Effector CD8-positive, alpha-beta T cell (primary cell): ENCODE results near the gene USP7.
"Not testable (repeated sequence)": the region's sequence is repeated elsewhere in the genome, so short reads cannot be mapped to it uniquely, and the experiment has no call there.

Source experiments
- DNase-seq: peaks from one replicate; lab custom pipeline; 2025; lab: John Stamatoyannopoulos, UW

The USP7 gene

GRCh38 chr16:8878523-8878911 lies 85.2 kb downstream of the USP7 start:
- no peak for DNase-seq

GRCh38 chr16:8877894-8878522 lies 85.7 kb downstream of the USP7 start:
- DNase-seq = no peak

- not testable (repeated sequence) for DNase-seq
These were observed 88.4 kb downstream of the USP7 start for GRCh38 chr16:8875317-8875716.

GRCh38 chr16:8874388-8874787 lies 89.3 kb downstream of the USP7 start:
- no peak for DNase-seq

GRCh38 chr16:8873866-8874195 lies 89.9 kb downstream of the USP7 start:
- not testable (repeated sequence) for DNase-seq

GRCh38 chr16:8872967-8873865 lies 90.5 kb downstream of the USP7 start:
- no peak for DNase-seq

GRCh38 chr16:8872071-8872470 lies 91.6 kb downstream of the USP7 start:
- DNase-seq = no peak

- DNase-seq = not testable (repeated sequence)
These were observed 93.8 kb downstream of the USP7 start for GRCh38 chr16:8869988-8870241.

GRCh38 chr16:8869212-8869987 lies 94.3 kb downstream of the USP7 start:
- DNase-seq = no peak

GRCh38 chr16:8868416-8869211 lies 95.1 kb downstream of the USP7 start, which contains the start of gene CARHSP1:
TSS of gene CARHSP1 (minus strand) at chr16:8869006. CDS start at chr16:8859328, 9,678 bp downstream.
- DNase-seq = peak; percentile 77

- no peak for DNase-seq
These were observed 95.7 kb downstream of the USP7 start for GRCh38 chr16:8867932-8868415.

- DNase-seq = no peak
These were observed 96.3 kb downstream of the USP7 start for GRCh38 chr16:8867216-8867931.

- no peak for DNase-seq
These were observed 96.9 kb downstream of the USP7 start for GRCh38 chr16:8866884-8867215.

GRCh38 chr16:8866118-8866883 lies 97.4 kb downstream of the USP7 start:
- no peak for DNase-seq

- DNase-seq = no peak
These were observed 98.4 kb downstream of the USP7 start for GRCh38 chr16:8865145-8865882.

GRCh38 chr16:8864480-8865110 lies 99.1 kb downstream of the USP7 start:
- no peak for DNase-seq

- DNase-seq = no peak
These were observed 99.9 kb downstream of the USP7 start for GRCh38 chr16:8863594-8864424.
